Effector memory CD4-positive, alpha-beta T cell (primary cell): ENCODE measurements around the gene CHRNB2.

Experiments used
- DNase-seq, 3 donors: peaks; one replicate each; pipeline ENCODE4 v3.0.0-alpha.2; 2020
- H3K27ac ChIP-seq: 2 replicates; pipeline ENCODE4 v1.7.0; 2013; ENCODE audit warnings: mild to moderate bottlenecking, low read length, moderate library complexity; ENCODE audit not compliant: insufficient read depth, poor library complexity, severe bottlenecking
- H3K27me3 ChIP-seq: replicated peaks from 2 replicates; pipeline ENCODE4 v1.7.0; 2013; ENCODE audit warnings: mild to moderate bottlenecking, low read length; ENCODE audit not compliant: insufficient read depth, control insufficient read depth, poor library complexity, severe bottlenecking
- H3K36me3 ChIP-seq: 2 replicates; pipeline ENCODE4 v1.7.0; 2013; ENCODE audit warnings: mild to moderate bottlenecking, low read length, moderate library complexity; ENCODE audit not compliant: control insufficient read depth, insufficient read depth
- H3K4me1 ChIP-seq: 2 replicates; pipeline ENCODE4 v1.7.0; 2013; ENCODE audit warnings: low read length, mild to moderate bottlenecking; ENCODE audit not compliant: control insufficient read depth, insufficient read depth, poor library complexity, severe bottlenecking
- H3K4me3 ChIP-seq: 2 replicates; pipeline ENCODE4 v1.7.0; 2013; ENCODE audit warnings: low read length, low read depth, mild to moderate bottlenecking; ENCODE audit not compliant: insufficient read depth, poor library complexity, severe bottlenecking
- H3K9me3 ChIP-seq: 2 replicates; pipeline ENCODE4 v1.7.0; 2013; ENCODE audit warnings: mild to moderate bottlenecking, low read length, moderate library complexity; ENCODE audit not compliant: control insufficient read depth

Gene CHRNB2

DNA sequence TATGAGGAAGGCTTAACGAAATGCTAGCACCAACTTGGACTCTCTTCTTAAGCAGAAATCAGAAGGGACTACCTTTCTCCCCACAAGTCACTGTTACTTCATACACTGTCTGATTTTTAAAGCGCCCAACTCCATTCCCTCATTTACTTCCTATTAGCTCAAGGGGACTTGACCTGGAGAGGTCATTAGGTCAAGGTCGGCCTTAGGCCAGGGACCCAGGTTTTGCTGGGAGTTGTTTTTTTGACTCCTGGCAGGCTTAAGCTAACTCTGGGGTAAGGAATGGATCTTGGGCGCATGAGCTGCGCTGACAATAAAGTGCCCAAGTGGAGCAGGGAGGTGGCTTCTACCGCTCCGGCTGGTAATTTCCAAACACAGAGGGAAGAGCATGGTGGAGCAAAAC lies 23.6 kb downstream of the CHRNB2 start:
- H3K36me3 ChIP-seq = peaks cover 94% of the 10 kb centered on the region
- no peak for DNase-seq
- H3K4me3 ChIP-seq = no peak overlapping the region
- no peak overlapping the region for H3K27ac ChIP-seq
- no peaks in the 10 kb centered on the region for H3K9me3 ChIP-seq
- H3K27me3 ChIP-seq = no peaks in the 10 kb centered on the region
- no peaks in the 10 kb centered on the region for H3K4me1 ChIP-seq

DNA sequence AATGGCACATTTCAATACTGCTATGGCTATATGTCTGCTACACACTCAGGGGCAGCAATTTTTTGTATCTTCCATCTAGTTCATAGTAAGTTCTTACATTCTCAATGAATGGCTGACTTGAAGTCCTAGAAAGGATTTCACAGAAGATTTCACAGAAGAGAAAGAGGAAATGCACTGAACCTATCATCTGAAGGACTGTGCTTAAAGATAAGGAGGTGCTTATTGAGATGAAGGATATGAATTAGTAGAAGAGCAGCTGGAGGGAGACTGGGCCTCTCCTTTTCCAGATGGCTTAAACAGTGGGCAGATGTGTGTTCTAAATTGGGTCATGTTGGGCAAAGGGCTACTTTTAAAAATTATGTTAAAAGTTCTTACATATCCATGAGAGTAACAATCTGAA lies 25.8 kb downstream of the CHRNB2 start:
- H3K27ac ChIP-seq = no peak overlapping the region

DNA sequence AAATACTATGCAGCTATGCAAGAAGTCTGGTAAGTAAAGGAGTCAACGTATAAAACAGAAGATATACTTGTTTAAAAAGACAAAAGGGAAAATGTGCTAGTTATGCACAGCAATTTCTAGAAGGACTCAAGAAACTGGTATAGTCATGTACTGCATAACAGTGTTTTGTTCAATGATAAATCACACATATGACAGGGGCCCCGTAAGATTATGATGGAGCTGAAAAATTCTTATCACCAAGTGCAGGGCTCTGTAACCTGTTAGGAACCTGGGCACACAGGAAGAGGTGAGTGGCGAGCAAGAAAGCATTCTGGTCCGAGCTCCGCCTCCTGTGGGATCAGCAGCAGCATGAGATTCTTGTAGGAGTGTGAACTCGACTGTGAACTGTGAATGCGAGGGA lies 27.2 kb downstream of the CHRNB2 start:
- no peaks in the 10 kb centered on the region for H3K9me3 ChIP-seq
- no peak for DNase-seq
- no peaks in the 10 kb centered on the region for H3K27me3 ChIP-seq
- H3K4me1 ChIP-seq = no peaks in the 10 kb centered on the region
- no peak overlapping the region for H3K4me3 ChIP-seq
- H3K27ac ChIP-seq = no peak overlapping the region
- H3K36me3 ChIP-seq = peaks cover 92% of the 10 kb centered on the region

More for the DNA sequence above, 25.8 kb downstream of the CHRNB2 start:
- peaks cover 93% of the 10 kb centered on the region for H3K36me3 ChIP-seq
- no peaks in the 10 kb centered on the region for H3K4me1 ChIP-seq
- no peak overlapping the region for H3K4me3 ChIP-seq
- no peaks in the 10 kb centered on the region for H3K27me3 ChIP-seq
- no peaks in the 10 kb centered on the region for H3K9me3 ChIP-seq
- no peak for DNase-seq

DNA sequence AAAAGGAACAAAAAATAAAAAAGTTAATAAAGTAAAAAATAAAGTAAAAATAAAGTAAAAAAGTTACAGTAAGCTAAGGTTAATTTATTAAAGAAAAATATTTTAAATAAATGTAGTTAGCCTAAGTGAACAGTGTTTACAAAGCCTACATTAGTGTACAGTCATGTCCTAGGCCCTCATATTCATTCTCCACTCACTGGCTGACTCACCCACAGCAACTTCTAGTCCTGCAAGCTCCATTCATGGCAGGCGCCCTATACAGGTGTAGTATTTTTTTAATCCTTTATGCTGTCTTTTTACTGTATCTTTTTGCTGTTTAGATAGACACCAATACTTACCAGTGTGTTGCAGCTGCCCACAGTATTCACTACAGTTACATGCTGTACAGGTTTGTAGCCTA lies 28.0 kb downstream of the CHRNB2 start:
- no peaks in the 10 kb centered on the region for H3K4me1 ChIP-seq
- H3K27me3 ChIP-seq = no peaks in the 10 kb centered on the region
- DNase-seq = no peak
- no peaks in the 10 kb centered on the region for H3K9me3 ChIP-seq
- H3K36me3 ChIP-seq = peaks cover 88% of the 10 kb centered on the region
- no peak overlapping the region for H3K4me3 ChIP-seq
- H3K27ac ChIP-seq = no peak overlapping the region

DNA sequence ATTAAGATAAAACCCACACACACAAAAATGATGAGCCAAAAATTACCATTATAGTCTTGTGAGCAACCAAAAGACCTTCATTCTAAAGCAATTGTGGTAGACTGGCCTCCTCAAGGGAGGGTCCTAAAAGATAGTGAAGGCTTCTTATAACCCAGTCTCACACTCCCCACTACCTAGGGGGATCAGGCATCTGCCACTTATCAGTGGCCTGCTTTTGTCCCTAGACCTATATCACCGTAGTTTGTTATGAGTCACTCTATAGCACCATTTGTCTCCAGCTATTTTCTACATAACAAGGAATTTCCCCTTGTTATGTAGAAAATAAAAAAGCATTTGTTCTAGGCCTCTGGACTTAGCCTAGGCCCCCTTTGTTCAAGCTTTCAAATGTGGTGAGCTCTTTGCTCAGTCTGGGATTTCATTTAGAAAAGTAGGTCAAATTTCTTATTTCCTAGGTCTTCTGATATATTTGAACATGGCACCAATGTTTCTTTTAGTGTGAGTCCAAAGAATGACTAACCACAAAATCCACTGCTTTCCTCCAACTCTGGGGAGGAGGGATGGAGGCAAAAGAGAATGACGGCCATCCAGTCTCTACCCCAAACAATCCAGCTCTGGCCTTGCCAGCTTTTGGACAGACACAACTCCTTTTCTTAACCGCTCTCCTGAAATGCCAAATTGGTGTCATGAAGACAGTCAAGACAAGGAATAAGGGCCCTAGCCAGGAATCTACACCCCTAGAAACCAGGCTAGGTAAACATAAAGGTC lies 31.5 kb downstream of the CHRNB2 start:
- no peaks in the 10 kb centered on the region for H3K27me3 ChIP-seq
- H3K4me1 ChIP-seq = no peaks in the 10 kb centered on the region
- no peak for DNase-seq
- H3K36me3 ChIP-seq = peaks cover 84% of the 10 kb centered on the region
- no peak overlapping the region for H3K4me3 ChIP-seq
- H3K9me3 ChIP-seq = no peaks in the 10 kb centered on the region
- no peak overlapping the region for H3K27ac ChIP-seq

DNA sequence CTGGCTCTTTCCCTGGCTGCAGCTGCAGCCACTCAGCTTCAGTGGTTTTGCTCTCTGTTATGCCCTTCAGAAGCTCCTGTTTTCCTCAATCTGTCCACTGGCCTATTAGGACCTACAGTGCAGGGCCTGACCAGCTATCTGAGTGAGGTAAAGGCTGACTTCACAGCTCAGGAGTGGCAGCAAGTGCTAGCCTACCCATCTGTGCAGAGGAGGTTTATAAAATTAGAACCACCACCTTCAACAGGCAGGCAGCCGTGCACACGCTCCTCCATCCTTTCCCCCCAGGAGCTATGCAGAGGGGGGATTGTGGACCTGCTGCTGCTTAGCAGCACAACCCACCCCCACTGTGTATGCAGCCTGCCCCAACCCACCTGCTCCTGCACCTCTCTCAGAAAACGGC lies 32.1 kb downstream of the CHRNB2 start:
- H3K4me1 ChIP-seq = no peaks in the 10 kb centered on the region
- no peak overlapping the region for H3K27ac ChIP-seq
- H3K9me3 ChIP-seq = no peaks in the 10 kb centered on the region
- H3K36me3 ChIP-seq = peaks cover 78% of the 10 kb centered on the region
- H3K4me3 ChIP-seq = no peak overlapping the region
- H3K27me3 ChIP-seq = no peaks in the 10 kb centered on the region
- no peak for DNase-seq

DNA sequence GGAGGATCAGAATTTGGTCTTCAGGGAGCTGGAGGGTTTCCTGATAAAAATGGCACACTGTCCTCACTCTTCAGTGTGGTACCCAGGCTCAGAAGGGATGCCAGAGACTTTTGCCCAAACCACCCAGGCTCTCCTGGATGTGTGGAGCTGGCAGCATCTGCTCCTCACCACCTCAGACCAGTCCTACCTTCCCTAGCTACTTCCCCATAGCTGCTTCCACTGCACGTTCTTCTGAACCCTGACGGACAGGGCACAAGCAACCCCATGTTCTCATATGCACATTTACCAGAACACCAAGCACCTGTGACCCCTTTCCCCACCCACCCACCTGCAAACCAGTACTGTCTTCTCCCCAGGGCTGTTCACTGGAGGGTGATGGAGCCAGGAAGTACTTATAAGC lies 35.7 kb downstream of the CHRNB2 start:
- DNase-seq = no peak
- H3K4me3 ChIP-seq = no peak overlapping the region
- peaks cover 25% of the 10 kb centered on the region for H3K4me1 ChIP-seq
- peaks cover 47% of the 10 kb centered on the region for H3K36me3 ChIP-seq
- no peaks in the 10 kb centered on the region for H3K9me3 ChIP-seq
- peak overlapping the region; percentile 6 for H3K27ac ChIP-seq
- H3K27me3 ChIP-seq = no peaks in the 10 kb centered on the region

DNA sequence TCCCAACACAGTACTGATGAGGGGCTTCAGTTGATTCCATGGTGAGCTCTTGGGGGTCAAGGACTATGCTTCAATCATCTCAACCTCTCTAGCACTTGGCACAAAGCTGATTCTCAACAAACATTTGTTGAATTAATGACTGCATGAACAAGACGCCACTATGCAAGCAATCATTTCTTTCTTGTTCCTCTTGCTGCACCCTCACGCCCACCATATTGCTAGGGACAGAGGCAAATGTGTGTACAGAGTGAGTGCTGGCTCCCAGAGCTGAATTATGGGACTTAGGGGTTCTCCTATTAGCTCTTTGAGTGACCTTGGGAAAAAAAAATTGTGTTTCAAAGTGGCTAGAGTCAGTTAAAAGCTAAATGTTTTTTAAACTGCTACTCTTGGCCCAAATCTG lies 38.0 kb downstream of the CHRNB2 start:
- Histone ChIP-seq H3K27me3 (no peaks in the 10 kb centered on the region), H3K27ac (peak overlapping the region; percentile 42), H3K36me3 (peaks cover 29% of the 10 kb centered on the region), H3K4me3 (peak overlapping the region; percentile 11), H3K9me3 (no peaks in the 10 kb centered on the region), H3K4me1 (peaks cover 40% of the 10 kb centered on the region)
- no peak for DNase-seq

DNA sequence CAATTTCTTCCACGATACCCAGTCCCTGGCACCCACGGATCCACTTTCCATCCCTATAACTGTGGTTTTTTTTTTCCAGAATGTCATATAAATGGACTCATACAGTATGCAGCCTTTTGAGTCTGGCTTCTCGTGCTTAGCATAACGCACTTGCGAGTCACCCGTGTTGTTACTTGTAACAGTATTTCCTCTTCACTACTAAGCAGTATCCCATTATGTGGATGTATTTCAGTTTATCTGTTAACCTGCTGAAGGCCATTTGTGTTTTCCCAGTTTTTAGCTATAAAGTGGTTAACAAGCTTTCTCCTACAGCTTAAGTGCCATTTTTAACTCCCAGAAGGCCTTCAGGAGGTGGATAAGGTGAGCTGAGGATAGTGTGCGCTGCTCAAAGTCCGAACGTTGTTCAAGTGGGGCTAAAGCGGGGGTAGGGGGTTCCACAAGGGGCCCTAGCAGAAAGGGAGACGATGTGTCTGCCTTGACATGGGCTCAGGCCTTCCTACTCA lies 39.6 kb downstream of the CHRNB2 start:
- Histone ChIP-seq H3K9me3 (no peaks in the 10 kb centered on the region), H3K4me3 (peak overlapping the region; percentile 75), H3K27me3 (no peaks in the 10 kb centered on the region), H3K4me1 (peaks cover 40% of the 10 kb centered on the region), H3K27ac (peak overlapping the region; percentile 95), H3K36me3 (peaks cover 13% of the 10 kb centered on the region)
- DNase-seq = no peak

DNA sequence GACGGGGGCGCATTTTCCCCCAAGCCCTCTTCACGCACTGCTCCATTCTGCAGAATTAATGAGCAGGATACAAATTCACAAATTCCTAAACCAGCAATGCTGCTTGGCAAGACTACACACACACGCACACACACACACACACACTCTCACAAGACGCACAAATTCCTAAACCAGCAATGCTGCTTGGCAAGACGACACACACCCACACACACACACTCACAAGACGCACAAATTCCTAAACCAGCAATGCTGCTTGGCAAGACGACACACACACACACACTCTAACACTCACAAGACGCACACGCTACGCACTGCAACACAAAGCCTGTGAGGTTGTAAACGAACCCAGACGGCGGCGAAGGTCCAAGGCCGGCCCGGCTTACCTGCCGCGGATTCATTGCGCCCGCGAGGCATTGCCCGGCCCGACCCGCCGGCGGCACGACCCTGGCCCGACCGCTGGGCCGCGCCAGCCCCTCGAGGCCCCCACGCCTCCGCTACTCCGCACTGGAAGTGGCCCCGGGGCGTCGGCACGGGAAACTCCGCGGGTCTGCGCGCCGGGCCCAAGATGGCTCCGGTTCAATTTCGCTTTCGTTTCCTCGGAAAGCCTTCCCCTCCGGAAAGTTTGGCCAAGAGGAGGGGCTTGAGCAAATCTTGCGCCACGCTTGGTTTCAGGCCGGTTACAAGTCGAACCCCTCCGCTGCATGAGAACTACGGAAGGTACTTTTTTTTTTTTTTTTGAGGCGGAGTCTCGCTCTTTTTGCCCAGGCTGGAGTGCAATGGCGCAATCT lies 40.2 kb downstream of the CHRNB2 start, which contains the start of gene ADAR:
ADAR (minus strand) TSS at position 578 of the 788 bp plus-strand sequence; CDS start at position 398, 180 bp downstream.
- Histone ChIP-seq H3K4me3 (peak within 1 kb of the TSS; percentile 75), H3K27me3 (no peaks in the 10 kb centered on the region), H3K9me3 (no peaks in the 10 kb centered on the region), H3K27ac (peak within 1 kb of the TSS; percentile 95), H3K36me3 (peaks cover 7% of the 10 kb centered on the region), H3K4me1 (peaks cover 40% of the 10 kb centered on the region)
- peak; percentile 85 to 90 (median 85) for DNase-seq
